ENCODE results near the gene OR6M1.

Gene OR6M1, protein sequence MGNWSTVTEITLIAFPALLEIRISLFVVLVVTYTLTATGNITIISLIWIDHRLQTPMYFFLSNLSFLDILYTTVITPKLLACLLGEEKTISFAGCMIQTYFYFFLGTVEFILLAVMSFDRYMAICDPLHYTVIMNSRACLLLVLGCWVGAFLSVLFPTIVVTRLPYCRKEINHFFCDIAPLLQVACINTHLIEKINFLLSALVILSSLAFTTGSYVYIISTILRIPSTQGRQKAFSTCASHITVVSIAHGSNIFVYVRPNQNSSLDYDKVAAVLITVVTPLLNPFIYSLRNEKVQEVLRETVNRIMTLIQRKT

DNA sequence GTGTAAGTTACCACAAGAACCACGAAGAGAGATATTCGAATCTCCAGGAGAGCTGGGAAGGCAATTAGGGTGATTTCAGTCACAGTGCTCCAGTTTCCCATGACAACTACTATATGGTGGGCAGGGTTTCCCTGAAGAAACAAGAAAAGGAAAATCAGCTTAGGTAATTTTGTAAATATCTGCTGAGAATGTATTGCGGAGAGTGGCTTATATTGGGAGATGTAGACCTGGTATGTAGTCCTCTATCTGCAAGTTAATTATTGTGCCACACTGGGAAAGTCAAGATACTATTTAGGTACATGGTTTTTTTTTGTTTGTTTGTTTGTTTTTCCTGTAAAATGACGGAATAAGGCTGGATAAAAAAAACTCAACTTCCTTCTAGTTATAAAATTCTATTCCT lies at the start of gene OR6M1:
TSS of gene OR6M1 (minus strand) at position 101 of the 400 bp plus-strand sequence. CDS start at position 101, 0 bp downstream.
- H3F3A ChIP-seq (ENCODE audit: insufficient read depth, low read length), result no peaks in the 10 kb centered on the region
- no peak within 1 kb of the TSS for H3K4me2 ChIP-seq (ENCODE audit: low read length)
- H3K36me3 ChIP-seq (ENCODE audit: insufficient read depth, low read length), result no peaks in the 10 kb centered on the region
- H4K20me1 ChIP-seq (ENCODE audit: insufficient read depth, low read length), result no peaks in the 10 kb centered on the region
- no peaks in the 10 kb centered on the region for H3K9me3 ChIP-seq (ENCODE audit: low read length)
- no peaks in the 10 kb centered on the region for H3K4me1 ChIP-seq (ENCODE audit: insufficient read depth, low read length, severe bottlenecking)
- no peaks in the 10 kb centered on the region for H3K9me2 ChIP-seq (ENCODE audit: low read depth, low read length)
- no peaks in the 10 kb centered on the region for H3K27me3 ChIP-seq (ENCODE audit: insufficient read depth, low read length)
- no peak within 1 kb of the TSS for H3K4me3 ChIP-seq (ENCODE audit: low read depth, low read length, poor library complexity, severe bottlenecking)
- no peak within 1 kb of the TSS for H2AFZ ChIP-seq (ENCODE audit: low read length)
- no peak within 1 kb of the TSS for H3K9ac ChIP-seq (ENCODE audit: low read length)
- H3K27ac ChIP-seq (ENCODE audit: low read depth, low read length, poor library complexity, severe bottlenecking), result no peak within 1 kb of the TSS
- H3K79me2 ChIP-seq (ENCODE audit: insufficient read depth, low read length), result no peaks in the 10 kb centered on the region
- TF ChIP-seq EZH2 (IDR thresholded peaks at IDR 0.05; ENCODE audit: borderline replicate concordance, low read length), result no peak
- TF ChIP-seq, protein P1, sequence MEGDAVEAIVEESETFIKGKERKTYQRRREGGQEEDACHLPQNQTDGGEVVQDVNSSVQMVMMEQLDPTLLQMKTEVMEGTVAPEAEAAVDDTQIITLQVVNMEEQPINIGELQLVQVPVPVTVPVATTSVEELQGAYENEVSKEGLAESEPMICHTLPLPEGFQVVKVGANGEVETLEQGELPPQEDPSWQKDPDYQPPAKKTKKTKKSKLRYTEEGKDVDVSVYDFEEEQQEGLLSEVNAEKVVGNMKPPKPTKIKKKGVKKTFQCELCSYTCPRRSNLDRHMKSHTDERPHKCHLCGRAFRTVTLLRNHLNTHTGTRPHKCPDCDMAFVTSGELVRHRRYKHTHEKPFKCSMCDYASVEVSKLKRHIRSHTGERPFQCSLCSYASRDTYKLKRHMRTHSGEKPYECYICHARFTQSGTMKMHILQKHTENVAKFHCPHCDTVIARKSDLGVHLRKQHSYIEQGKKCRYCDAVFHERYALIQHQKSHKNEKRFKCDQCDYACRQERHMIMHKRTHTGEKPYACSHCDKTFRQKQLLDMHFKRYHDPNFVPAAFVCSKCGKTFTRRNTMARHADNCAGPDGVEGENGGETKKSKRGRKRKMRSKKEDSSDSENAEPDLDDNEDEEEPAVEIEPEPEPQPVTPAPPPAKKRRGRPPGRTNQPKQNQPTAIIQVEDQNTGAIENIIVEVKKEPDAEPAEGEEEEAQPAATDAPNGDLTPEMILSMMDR (IDR thresholded peaks at IDR 0.05; ENCODE audit: low read length), result no peak

DNA sequence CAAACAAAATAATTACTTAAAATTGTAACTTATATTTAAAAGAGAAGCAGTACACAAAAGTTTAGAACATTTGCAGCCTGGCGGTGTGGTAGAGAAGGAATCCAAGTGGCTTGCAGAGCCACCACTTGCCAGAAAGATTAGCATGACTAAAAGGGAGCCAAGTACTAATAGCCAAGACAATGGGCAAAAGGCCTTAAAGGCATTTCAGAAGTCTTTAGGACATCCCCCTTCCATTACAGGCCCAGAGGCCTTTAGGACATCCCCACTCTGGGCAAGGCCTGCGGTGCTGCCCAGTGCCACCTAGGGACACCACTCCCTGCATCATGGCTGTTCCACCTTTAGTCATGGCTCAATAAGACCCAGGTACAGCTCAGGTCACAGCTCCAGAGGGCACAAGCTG lies 46.9 kb upstream of the OR6M1 start:
- H3K4me1 ChIP-seq (ENCODE audit: insufficient read depth, low read length, severe bottlenecking), result no peaks in the 10 kb centered on the region
- no peaks in the 10 kb centered on the region for H3K36me3 ChIP-seq (ENCODE audit: insufficient read depth, low read length)
- no peaks in the 10 kb centered on the region for H3K27me3 ChIP-seq (ENCODE audit: insufficient read depth, low read length)
- no peak overlapping the region for H2AFZ ChIP-seq (ENCODE audit: low read length)
- H3K27ac ChIP-seq (ENCODE audit: low read depth, low read length, poor library complexity, severe bottlenecking), result no peak overlapping the region
- no peak overlapping the region for H3K4me2 ChIP-seq (ENCODE audit: low read length)
- no peak overlapping the region for H3K9ac ChIP-seq (ENCODE audit: low read length)
- H3K9me2 ChIP-seq (ENCODE audit: low read depth, low read length), result no peaks in the 10 kb centered on the region
- H3K9me3 ChIP-seq (ENCODE audit: low read length), result no peaks in the 10 kb centered on the region
- no peaks in the 10 kb centered on the region for H3K79me2 ChIP-seq (ENCODE audit: insufficient read depth, low read length)
- no peaks in the 10 kb centered on the region for H3F3A ChIP-seq (ENCODE audit: insufficient read depth, low read length)
- TF ChIP-seq EZH2 (IDR thresholded peaks at IDR 0.05; ENCODE audit: borderline replicate concordance, low read length), result no peak
- TF ChIP-seq, protein P1 (IDR thresholded peaks at IDR 0.05; ENCODE audit: low read length), result no peak
- no peaks in the 10 kb centered on the region for H4K20me1 ChIP-seq (ENCODE audit: insufficient read depth, low read length)
- H3K4me3 ChIP-seq (ENCODE audit: low read depth, low read length, poor library complexity, severe bottlenecking), result no peak overlapping the region

DNA sequence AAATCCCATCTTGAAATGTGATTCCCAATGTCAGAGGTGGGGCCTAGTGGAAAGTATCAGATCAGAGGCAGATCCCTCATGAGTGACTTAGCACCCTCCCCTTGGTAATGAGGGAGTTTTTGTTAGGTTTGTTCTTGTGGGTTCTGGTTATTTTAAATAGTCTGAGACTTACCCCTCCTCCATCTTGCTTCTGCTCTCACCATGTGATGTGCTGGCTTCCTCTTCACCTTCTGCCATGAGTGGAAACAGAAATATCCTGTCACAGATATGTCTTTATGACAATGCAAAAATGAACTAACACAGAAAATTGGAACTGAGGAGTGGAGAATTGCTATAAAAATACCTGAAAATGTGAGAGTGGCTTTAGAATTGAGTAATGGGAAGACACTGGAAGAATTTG lies 46.2 kb upstream of the OR6M1 start:
- Histone ChIP-seq H3K79me2 (ENCODE audit: insufficient read depth, low read length) (no peaks in the 10 kb centered on the region), H3K4me3 (ENCODE audit: low read depth, low read length, poor library complexity, severe bottlenecking) (no peak overlapping the region), H3K9me3 (ENCODE audit: low read length) (no peaks in the 10 kb centered on the region), H3K4me2 (ENCODE audit: low read length) (no peak overlapping the region), H3K27ac (ENCODE audit: low read depth, low read length, poor library complexity, severe bottlenecking) (no peak overlapping the region), H3K27me3 (ENCODE audit: insufficient read depth, low read length) (no peaks in the 10 kb centered on the region), H2AFZ (ENCODE audit: low read length) (no peak overlapping the region), H3K9me2 (ENCODE audit: low read depth, low read length) (no peaks in the 10 kb centered on the region), H3K36me3 (ENCODE audit: insufficient read depth, low read length) (no peaks in the 10 kb centered on the region), H3K9ac (ENCODE audit: low read length) (no peak overlapping the region), H3K4me1 (ENCODE audit: insufficient read depth, low read length, severe bottlenecking) (no peaks in the 10 kb centered on the region), H3F3A (ENCODE audit: insufficient read depth, low read length) (no peaks in the 10 kb centered on the region), H4K20me1 (ENCODE audit: insufficient read depth, low read length) (no peaks in the 10 kb centered on the region)
- TF ChIP-seq, protein P1 (IDR thresholded peaks at IDR 0.05; ENCODE audit: low read length), result no peak
- no peak for TF ChIP-seq EZH2 (IDR thresholded peaks at IDR 0.05; ENCODE audit: borderline replicate concordance, low read length)
